Measurements from ENCODE around the gene TMEM229A. TPM values are rescaled to one million over a fixed set of nuclear protein-coding genes. Genes with fewer than 3 reads are reported as not detected.
"Not testable (repeated sequence)": the region's sequence is repeated elsewhere in the genome, so short reads cannot be mapped to it uniquely, and the experiment has no call there.

Gene TMEM229A
- 1 to 10 TPM in 4 of 5 donors, under 1 TPM in 1; 0.72 to 1.6 (median 1.1) TPM for polyA plus RNA-seq (ENCODE audit: insufficient read depth in 1 of 5, insufficient read length in 5 of 5, low replicate concordance in 1 of 5)
- long read RNA-seq, donor 1, partial matches to known transcripts: 0 of 4 reads
- long read RNA-seq, donor 1, other reads (novel, unspliced or antisense): 0 of 4 reads
- long read RNA-seq, donor 2, partial matches to known transcripts: 0 of 1 reads
- long read RNA-seq, donor 2, other reads (novel, unspliced or antisense): 0 of 1 reads
- long read RNA-seq, donor 3, partial matches to known transcripts: 0 of 1 reads
- long read RNA-seq, donor 3, other reads (novel, unspliced or antisense): 0 of 1 reads
- long read RNA-seq, donor 4, partial matches to known transcripts: 0 of 2 reads
- long read RNA-seq, donor 4, other reads (novel, unspliced or antisense): 0 of 2 reads
- long read RNA-seq, donor 5, partial matches to known transcripts: 0 of 1 reads
- long read RNA-seq, donor 5, other reads (novel, unspliced or antisense): 0 of 1 reads
- long read RNA-seq, donor 6: 0 reads
- long read RNA-seq, donor 7, partial matches to known transcripts: 0 of 2 reads
- long read RNA-seq, donor 7, other reads (novel, unspliced or antisense): 0 of 2 reads
- long read RNA-seq, donor 8, partial matches to known transcripts: 0 of 1 reads
- long read RNA-seq, donor 8, other reads (novel, unspliced or antisense): 0 of 1 reads

DNA sequence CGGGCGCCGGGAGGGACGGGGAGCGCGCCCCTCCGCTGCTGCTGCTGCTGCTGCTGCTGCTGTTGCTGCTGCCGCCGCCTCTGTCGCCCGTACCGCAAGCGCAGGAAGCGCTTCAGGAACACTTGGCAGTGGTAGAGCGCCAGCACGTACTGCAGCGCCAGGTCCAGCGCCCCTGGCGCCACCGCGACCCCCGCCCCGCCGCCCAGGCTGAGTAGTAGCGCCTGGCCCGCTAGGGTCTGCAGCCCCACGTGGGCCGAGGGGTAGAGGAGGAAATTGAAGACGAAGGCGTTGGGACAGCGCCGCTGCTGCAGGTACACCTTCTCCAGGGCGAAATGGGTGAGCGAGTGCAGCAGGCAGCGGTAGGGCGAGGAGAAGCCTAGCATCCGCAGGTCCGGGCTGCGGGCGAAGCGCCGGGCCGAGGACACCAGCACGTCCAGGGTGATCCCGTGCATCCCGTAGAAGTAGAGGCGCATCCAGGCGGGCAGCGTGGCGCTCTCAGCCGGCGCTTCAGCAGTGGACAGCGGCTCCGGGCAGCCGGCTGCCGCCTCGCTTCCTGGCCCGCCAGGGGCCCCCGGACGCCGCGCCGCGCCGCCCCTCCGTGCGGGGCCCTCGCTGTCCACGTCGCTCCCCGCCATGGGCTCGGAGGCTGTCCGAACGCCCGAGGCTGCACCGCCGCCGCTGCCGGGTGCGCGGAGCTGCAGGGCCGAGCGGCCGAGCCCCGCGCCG, at the start of gene TMEM229A:
Gene TMEM229A (minus strand): TSS at position 699 of the 726 bp plus-strand sequence. CDS start 64 bp downstream, at position 635.
- peak; percentile 47 to 59 for DNase-seq

DNA sequence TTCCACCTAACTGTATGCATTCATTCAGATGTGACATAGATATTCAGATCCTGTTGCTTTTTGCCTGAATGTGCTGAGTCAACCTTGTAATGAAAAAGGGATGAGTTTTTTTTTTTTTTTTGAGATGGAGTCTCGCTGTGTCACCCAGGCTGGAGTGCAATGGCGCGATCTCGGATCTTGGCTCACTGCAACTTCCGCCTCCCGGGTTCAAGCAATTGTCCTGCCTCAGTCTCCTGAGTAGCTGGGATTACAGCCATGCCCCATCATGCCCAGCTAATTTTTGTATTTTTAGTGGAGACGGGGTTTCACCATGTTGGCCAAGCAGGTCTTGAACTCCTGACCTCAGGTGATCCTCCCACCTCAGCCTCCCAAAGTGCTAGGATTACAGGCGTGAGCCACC, 49.4 kb upstream of the TMEM229A start:
- DNase-seq: not testable (repeated sequence)

DNA sequence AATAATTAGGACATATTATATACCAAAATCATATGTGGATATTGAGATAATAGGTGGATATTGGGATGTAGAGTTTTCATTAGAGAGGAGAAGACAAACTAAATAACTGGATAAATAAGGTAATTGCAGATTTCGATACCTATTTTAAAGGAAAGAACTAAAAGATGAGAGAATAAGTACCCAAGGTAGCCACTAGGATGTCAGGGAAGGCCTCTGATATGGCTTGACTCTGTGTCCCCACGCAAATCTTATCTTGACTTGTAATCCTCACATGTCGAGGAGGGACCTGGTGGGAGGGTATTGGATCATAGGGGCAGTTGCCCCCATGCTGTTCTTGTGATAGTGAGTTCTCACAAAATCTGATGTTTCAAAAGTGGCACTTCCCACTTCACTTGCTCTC, 44.7 kb upstream of the TMEM229A start:
- DNase-seq: no peak

DNA sequence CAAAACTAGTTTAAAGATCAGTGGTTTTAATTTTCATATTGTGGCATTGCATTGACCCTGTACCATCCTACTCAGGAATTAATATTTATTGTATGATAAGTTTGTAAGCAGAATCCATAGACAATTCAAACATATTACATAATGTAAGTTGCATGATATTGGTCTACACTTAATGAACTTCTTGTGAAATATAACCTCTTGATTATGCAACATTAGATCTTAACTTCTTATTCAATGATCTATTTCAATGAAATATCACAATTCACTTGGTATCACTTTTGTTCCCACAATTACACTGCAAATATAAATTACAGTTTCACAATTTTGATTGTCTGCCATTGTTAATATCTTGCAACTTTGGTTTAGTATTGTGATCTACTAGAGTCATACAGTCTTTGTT, 44.0 kb upstream of the TMEM229A start:
- DNase-seq: no peak

DNA sequence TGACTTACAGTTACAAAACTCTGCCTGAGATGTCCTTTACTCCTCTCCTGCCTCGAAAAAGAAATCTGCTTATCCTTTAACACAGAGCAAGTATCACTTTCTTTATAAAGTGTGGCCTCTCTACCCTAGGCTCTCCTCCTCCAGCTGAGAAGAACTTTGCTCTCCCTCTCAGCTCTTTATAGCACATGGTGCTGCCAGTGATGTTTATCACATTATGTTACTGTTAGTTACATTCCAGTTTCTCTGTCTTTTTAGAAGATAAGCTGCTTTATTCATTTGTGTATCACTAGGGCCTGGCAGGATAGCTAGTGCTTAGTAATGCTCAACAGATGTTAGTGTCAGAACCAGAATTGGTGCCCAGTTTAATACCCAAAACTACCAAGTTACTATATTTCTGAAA, 41.1 kb upstream of the TMEM229A start:
- DNase-seq: peak in 1 of 2 donors; percentile 48

DNA sequence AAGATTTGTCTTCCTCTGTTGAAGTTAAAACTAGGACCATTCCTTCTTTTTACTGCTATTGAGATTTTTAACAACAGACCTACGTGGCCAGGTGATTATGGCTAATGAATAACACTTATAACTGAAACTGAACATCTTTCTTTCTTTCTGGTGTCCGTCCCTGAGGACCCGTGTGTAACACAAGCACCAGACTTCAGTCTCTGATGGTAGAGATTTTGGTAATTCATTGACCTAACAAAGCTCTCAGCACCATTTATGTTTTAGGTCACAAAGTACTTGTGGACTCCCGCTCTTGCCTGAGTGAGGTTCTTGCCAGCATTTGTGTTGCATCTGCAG, 40.4 kb upstream of the TMEM229A start:
- no peak for DNase-seq

DNA sequence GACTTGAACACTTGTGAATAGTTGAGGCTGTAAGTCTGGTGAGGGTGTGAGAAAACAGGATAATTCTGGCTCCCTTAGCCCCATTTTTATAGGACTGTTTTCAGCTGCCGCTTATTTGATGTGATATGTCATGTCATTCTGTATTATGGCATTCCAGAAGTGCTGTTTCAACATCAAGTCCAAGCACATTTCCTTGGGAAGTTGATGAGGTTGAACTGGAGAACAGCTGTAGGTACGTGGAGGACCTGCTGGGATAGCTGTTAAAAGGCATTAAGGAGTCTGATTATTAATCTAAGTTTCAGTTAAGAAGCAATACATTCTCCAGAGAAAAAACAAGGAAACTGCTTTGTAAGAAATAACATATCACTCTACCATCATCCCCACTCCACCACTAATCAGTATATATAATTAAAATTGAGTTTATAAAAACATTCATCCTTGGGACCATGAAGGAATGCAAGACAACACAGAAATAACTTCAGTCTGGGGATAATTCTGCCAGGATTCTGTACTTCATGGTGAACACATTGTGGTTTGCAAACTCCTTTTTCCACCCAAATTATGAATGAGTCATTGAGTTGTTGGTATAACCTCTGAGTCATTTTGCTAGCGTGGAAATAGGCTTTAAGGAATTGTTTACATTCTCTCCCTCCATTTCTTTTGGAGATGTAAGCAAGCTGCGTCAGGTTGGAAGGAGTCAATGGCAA, 39.9 kb upstream of the TMEM229A start:
- no peak for DNase-seq

DNA sequence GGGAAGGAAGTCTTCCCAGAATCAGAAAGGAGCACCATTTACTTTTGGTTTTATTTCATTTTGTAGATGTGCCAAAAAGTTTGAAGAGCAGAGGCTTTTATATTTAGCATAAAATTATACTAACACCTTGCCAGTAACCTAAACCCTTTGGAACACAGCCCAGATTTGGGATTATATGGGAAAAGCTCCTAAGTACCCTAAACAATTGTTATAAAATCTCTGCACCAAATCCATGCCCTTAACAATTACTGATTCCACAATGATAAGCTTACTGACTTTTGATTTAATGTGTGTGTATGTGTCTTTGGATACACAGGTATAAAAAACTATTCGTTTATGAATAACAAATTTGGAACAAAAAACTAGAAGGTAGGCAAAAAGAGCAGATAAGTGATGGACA, 39.0 kb upstream of the TMEM229A start:
- no peak for DNase-seq

DNA sequence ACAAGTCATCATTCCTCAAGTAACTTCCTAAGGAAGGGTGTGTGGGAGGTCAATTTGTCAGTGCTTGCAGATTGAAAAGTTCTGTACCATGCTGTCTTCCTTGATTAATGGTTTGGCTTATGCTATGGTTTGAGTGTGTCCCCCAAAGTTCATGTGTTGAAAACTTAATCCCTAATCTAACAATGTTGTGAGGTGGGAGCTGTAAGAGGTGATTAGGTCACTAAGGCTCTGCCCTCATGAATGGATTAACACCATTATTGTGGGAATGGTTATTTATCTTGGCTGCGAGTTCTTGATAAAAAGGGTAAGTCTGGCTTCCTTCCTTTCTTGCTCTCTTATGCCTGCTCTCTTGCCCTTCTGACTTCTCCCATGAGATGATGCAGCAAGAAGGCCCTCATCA, 29.3 kb upstream of the TMEM229A start:
- no peak for DNase-seq

DNA sequence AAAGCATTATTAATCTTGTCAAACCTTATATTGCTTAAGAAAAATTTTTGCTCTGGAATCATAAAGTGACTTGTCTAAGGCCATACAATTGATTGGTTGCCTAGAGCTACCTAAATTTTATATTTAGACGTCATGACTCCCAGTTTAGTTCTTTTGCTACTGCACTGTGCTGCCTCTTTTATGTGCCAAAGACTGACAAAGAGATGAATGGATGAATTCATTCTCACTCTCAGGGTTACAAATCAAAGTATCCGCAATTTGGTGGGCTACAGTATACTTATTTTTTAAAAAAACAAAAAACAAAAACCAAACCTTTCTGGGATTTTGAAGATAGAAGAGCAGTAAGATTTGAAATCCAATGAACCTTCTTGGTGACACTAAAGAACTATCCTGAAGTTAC, 27.7 kb upstream of the TMEM229A start:
- DNase-seq: no peak

DNA sequence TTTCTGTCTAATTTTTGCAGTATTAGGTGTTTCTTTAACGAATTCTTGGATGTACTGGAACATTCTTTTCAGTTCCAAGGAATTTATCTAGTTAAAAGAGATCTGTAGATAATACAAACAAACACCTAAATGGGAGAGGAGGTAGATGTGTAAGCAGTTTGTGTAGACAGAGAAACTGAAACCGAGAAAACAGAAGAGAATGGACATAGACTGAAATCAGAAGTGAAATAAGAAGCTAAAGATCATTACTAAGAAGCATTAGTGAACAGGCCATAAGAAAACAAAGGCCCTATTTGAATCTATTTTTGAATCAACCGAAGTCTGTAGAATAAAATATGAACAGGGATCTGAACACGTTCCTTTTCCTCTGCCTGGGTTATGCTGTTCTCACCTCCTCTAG, 26.5 kb upstream of the TMEM229A start:
- no peak for DNase-seq

DNA sequence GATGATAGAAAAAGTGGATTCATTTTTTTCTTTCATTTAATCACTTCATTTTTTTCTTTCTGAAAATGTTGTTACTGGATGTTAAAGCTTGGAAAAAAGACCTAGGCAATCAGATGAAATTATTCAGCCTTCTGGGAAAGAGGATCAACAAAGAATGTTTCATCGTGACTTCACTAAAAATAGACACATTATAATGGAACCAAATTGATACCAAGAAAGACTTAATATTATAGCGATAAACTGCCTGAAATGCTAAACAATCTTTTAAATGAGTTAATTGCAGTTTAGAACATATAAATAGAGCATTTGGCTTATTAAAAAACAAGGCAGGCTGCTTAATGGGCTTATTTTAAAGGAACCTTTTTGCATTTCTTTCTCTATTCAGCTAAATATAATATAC, 25.6 kb upstream of the TMEM229A start:
- DNase-seq: no peak

DNA sequence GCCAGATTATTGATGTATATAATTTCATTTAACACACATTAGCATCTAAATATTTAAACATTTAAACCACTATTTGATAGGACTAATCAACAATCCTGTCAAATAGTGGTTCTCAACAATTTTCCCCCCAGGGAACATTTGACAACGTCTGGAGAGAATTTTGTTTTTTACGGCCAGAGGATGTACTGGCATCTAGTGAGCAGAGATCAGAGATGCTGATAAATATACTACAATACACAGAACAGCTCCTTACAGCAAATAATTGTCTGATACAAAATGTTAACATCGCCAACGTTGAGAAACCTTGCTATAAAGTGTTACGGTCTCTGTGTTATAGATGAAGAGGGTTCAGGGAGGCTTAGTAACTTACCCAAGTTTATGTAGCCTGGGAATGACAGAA, 25.0 kb upstream of the TMEM229A start:
- DNase-seq: no peak

DNA sequence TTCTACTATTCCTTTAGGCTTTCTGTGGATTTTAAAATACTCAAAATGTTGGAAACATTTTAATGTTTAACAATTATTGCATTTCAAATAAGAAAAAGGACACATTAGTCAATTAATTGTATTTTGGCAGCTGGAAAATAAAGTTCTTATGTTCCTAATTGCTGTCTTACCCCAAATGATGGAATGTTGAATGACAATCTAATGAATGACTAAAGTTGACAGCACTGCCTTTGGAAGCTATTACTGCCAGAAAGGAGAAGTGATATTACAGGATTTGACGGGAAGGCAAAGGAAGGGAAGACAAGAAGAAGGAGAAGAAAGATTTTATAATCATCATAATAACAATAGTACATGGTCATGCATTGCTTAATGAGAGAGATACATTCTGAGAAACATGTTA, 23.4 kb upstream of the TMEM229A start:
- no peak for DNase-seq

DNA sequence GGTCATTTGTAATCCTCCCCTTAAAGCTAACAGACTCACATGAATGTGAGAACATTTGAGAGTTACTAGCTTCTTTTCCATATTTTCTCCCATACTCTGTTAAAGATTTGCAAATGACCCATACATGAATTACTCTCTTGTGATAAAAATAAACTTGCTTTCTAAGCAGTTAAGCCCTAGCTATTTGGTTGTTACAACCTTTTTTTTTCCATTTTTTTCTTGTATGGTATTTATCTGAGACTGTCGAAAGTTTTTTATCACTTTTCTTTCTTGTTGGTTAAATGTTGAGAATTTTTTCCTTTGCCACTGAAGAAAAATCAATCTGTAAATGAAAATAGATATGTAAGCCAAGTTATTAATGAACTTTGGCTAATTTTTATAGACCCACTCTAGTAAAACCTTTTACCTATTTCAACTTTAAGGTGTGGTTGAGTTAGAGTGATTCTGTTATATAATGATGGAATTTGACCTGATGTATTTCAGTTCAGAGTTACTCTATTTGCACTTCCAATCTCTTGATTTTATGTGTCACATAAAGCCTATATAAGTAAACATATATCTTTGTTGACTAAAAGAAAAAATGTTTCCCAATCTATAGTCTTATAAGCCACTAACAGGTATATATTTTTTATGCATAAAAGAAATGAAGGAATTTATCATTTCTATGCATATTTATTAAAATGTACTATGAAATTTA, 19.0 kb upstream of the TMEM229A start:
- no peak for DNase-seq

DNA sequence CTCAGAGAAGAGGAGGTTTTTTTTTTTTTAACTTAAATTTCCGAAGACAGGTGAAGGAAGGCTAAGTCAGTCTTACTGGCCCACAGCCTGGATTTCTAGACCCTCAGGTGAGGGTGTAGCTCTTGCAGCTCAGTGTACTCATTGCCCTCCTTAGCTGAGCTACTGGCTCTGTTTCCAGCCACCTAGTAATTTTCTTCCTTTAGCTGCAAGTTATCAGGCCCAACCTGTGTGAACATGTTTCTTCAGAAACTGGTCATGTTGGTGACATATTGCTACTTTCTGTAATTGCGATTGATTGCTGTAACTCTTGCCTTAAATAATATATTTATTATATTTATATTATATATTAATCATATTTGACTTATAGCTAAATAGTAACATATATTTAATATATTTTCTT, 10.0 kb upstream of the TMEM229A start:
- DNase-seq: no peak

DNA sequence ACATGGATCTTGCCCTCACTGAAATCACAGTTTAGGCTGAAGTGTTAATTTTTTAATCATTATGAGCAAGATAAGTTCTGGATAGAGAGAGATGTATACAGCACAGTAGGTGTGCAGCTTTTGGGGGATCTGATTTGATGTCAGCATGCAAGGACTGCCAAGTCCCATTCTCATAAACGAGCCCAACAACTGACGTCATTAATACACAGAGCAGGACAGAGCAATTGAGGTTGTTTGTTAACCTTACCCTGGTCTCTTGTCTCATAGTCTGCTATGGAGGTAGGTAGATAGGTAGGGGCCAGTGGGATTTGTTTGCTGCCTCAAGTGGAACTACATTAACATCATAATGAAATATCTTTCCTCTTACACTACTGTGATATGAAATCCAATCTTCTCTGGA, 8.6 kb upstream of the TMEM229A start:
- DNase-seq: no peak

DNA sequence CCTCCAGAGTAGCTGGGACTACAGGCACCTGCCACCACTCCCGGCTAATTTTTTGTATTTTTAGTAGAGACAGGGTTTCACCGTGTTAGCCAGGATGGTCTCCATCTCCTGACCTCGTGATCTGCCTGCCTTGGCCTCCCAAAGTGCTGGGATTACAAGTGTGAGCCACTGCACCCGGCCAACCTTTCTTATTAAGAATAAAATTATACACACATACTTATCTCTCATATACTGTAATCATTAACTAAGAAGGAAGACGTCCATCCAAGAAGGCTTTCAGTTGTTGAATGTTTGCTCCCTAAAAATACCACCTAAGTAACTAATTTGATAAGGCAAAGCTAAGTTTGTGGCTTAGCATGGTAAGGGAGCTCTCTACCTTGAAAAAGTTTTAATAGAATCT, 5.0 kb upstream of the TMEM229A start:
- DNase-seq: not testable (repeated sequence)

DNA sequence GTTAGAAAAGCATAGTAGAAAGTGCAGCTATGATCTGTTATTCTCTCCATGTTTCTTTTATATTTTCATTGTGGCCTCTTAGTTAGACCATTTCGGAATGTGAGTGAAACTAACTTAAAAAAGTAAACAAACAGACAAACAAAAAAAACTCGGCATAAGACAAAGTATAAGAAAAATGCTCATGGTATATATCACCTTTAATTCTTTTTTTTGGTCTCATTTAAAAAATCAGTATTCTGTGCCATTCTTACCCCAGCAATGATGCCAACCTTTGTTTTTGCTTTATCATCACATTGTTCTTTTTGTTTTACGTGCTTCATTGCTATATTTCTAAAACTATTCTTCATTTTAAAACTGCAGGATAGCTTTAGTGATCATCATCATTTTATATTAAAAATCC, 2.8 kb upstream of the TMEM229A start:
- no peak for DNase-seq

DNA sequence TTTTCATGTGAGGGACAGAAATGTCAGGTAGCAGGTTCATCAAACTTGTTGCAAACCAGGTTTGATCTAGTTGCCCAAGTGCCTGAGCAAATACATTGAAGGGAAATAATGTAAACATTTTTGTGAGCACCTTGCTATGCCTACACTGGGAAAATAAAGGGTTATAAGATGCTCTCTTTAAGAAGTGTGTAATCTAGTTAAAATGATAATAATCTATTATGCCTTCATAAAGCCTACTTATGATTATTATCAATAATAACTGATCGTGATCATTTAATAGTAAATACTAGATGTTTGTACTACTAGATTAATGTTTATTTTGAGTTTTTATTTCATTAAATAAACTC, 1.9 kb upstream of the TMEM229A start:
- DNase-seq: no peak

Measured in right lung (tissue), 10 donors.